VCaP (cell line): ENCODE results near the gene APH1A.
"Not testable (repeated sequence)": the region's sequence is repeated elsewhere in the genome, so short reads cannot be mapped to it uniquely, and the experiment has no call there.

Experiments used
- H3K27ac ChIP-seq: fragments of 450-650 bp; 2 replicates; pipeline ENCODE4 v1.5.1; 2017
- TF ChIP-seq, protein P1 (sequence below): fragments of 450-650 bp; conservative IDR thresholded peaks from 2 replicates; pipeline ENCODE4 v1.5.1; 2017; ENCODE audit warnings: mild to moderate bottlenecking, moderate library complexity

The APH1A gene

DNA sequence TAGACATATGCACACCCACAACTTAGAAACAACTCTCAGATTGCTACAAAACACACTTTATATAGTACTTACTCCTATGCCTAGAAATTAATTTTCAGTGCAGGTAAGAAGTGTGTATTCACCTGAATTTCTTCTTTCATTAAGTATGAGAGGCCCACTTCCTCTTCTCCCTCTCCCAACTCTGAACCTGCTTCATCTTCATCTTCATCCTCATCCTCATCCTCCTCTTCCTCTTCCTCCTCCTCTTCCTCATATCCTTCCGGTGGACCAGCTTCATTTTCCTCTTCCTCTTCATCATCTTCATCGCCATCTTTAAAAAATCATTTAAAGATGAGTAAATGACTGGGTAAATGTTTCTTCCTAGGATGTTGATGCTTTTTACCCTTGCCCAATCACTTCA, 42.3 kb downstream of the APH1A start:
- H3K27ac ChIP-seq, result no peak overlapping the region
- TF ChIP-seq, protein P1, sequence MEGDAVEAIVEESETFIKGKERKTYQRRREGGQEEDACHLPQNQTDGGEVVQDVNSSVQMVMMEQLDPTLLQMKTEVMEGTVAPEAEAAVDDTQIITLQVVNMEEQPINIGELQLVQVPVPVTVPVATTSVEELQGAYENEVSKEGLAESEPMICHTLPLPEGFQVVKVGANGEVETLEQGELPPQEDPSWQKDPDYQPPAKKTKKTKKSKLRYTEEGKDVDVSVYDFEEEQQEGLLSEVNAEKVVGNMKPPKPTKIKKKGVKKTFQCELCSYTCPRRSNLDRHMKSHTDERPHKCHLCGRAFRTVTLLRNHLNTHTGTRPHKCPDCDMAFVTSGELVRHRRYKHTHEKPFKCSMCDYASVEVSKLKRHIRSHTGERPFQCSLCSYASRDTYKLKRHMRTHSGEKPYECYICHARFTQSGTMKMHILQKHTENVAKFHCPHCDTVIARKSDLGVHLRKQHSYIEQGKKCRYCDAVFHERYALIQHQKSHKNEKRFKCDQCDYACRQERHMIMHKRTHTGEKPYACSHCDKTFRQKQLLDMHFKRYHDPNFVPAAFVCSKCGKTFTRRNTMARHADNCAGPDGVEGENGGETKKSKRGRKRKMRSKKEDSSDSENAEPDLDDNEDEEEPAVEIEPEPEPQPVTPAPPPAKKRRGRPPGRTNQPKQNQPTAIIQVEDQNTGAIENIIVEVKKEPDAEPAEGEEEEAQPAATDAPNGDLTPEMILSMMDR, result no peak

DNA sequence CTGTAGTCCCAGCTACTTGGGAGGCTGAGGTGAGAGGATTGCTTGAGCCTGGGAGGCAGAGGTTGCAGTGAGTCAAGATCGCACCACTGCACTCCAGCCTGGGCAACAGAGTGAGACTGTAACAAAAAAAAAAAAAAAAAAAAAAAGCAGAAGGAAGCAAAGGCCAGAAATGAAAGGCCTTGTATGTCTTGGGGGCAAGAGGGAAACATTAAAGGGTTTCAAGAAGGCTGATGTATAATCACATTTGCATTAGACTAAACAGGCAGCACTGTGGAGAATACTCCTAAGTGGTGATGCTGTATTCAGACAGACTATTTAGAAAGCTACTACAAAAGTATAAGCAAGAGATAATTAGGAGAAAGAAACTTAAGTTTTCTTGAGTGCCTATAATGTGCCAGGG, 43.3 kb downstream of the APH1A start:
- TF ChIP-seq, protein P1, result no peak
- no peak overlapping the region for H3K27ac ChIP-seq

DNA sequence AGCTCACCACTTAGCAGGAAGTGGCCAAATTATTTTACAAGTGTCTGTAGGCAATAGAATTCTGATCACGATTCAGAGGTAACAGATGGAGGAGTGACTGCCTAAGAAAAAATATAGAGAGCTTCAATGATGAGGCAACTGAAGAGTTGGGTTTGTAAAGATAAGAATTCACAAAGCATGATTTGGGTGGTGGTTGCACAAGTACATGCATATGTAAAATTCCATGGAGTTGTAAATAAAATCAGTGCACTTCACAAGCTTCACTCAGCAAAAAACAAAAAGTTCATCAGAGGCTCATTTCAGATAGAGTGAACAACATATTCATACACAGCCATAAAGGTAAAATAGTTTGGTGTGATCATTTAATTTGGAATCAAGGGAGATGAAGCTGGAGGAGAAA, 43.8 kb downstream of the APH1A start:
- no peak overlapping the region for H3K27ac ChIP-seq
- TF ChIP-seq, protein P1, result no peak

DNA sequence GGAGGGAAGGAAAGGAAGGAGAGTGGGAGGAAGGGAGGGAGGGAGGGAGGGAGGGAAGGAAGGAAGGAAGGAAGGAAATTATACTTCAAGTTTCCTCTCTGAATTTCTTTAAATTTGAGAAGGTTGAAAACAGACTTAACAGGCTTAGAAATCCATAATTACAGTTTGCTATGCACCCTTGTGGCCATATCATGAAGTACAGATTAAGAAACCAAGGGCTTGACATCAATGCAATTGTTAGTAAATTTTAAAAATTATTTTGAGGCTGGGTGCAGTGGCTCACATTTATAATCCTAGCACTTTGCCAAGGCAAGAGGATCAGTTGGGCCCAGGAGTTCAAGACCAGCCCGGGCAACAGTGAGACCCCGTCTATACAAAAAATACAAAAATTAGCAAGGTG, 47.3 kb downstream of the APH1A start:
- TF ChIP-seq, protein P1, result peak; percentile 57
- H3K27ac ChIP-seq, result no peak overlapping the region

DNA sequence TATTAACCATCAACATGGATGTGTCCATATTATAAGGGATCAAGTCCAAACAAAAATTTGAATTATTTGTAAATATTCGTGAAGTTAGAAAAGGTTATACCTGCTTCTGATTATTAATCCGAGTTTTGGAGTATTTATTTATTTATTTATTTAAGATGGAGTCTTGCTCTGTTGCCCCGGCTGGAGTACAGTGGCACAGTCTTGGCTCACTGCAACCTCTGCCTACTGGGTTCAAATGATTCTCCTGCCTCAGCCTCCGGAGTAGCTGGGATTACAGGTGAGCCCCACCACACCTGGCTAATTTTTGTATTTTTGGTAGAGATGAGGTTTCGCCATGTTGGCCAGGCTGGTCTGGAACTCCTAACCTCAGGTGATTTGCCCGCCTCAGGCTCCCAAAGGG, 53.0 kb downstream of the APH1A start:
- not testable (repeated sequence) for H3K27ac ChIP-seq
